Stimulated activated memory B cell treated with anti-CD40 and anti-IgM and Interleukin-4, amounts not matched to agents 10 μg/mL and 1 μg/mL and 100 μg/mL, for 72 hours (primary cell): ENCODE data around the gene IGSF1.

Experiments used
- ATAC-seq: fragments of 150-1000 bp; cut with Tn5 transposase; 2 replicates; pipeline ENCODE4 v1.10.0; 2021
- H3K27ac Mint-ChIP-seq: one replicate; pipeline ENCODE4 v1.8.0; 2022; ENCODE audit warnings: mild to moderate bottlenecking, mixed read lengths
- H3K27me3 Mint-ChIP-seq: one replicate; pipeline ENCODE4 v1.8.0; 2022; ENCODE audit warnings: mixed read lengths
- H3K36me3 Mint-ChIP-seq: one replicate; pipeline ENCODE4 v1.8.0; 2022; ENCODE audit warnings: mixed read lengths
- H3K4me1 Mint-ChIP-seq: one replicate; pipeline ENCODE4 v1.8.0; 2022; ENCODE audit warnings: mixed read lengths
- H3K4me3 Mint-ChIP-seq: one replicate; pipeline ENCODE4 v1.8.0; 2022; ENCODE audit warnings: mild to moderate bottlenecking, moderate library complexity, mixed read lengths
- H3K9me3 Mint-ChIP-seq: one replicate; pipeline ENCODE4 v1.8.0; 2022; ENCODE audit warnings: mixed read lengths

Gene IGSF1, protein sequence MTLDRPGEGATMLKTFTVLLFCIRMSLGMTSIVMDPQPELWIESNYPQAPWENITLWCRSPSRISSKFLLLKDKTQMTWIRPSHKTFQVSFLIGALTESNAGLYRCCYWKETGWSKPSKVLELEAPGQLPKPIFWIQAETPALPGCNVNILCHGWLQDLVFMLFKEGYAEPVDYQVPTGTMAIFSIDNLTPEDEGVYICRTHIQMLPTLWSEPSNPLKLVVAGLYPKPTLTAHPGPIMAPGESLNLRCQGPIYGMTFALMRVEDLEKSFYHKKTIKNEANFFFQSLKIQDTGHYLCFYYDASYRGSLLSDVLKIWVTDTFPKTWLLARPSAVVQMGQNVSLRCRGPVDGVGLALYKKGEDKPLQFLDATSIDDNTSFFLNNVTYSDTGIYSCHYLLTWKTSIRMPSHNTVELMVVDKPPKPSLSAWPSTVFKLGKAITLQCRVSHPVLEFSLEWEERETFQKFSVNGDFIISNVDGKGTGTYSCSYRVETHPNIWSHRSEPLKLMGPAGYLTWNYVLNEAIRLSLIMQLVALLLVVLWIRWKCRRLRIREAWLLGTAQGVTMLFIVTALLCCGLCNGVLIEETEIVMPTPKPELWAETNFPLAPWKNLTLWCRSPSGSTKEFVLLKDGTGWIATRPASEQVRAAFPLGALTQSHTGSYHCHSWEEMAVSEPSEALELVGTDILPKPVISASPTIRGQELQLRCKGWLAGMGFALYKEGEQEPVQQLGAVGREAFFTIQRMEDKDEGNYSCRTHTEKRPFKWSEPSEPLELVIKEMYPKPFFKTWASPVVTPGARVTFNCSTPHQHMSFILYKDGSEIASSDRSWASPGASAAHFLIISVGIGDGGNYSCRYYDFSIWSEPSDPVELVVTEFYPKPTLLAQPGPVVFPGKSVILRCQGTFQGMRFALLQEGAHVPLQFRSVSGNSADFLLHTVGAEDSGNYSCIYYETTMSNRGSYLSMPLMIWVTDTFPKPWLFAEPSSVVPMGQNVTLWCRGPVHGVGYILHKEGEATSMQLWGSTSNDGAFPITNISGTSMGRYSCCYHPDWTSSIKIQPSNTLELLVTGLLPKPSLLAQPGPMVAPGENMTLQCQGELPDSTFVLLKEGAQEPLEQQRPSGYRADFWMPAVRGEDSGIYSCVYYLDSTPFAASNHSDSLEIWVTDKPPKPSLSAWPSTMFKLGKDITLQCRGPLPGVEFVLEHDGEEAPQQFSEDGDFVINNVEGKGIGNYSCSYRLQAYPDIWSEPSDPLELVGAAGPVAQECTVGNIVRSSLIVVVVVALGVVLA (N-terminal part only)

GRCh38 chrX:131288738-131289511 is at the start of gene IGSF1:
IGSF1 (minus strand) TSS chrX:131289306; CDS start chrX:131286674, 2,632 bp downstream.
- Mint-ChIP-seq H3K27me3 (no peaks in the 10 kb centered on the region), H3K4me1 (peaks cover 6% of the 10 kb centered on the region), H3K36me3 (no peaks in the 10 kb centered on the region), H3K9me3 (no peaks in the 10 kb centered on the region), H3K4me3 (no peak within 1 kb of the TSS), H3K27ac (no peak within 1 kb of the TSS)
- no peak for ATAC-seq

- Mint-ChIP-seq H3K4me1 (no peaks in the 10 kb centered on the region), H3K4me3 (no peak overlapping the region), H3K9me3 (peaks cover 3% of the 10 kb centered on the region), H3K36me3 (no peaks in the 10 kb centered on the region), H3K27me3 (no peaks in the 10 kb centered on the region), H3K27ac (no peak overlapping the region)
- no peak for ATAC-seq
Measured at GRCh38 chrX:131332331-131332730, 43.2 kb upstream of the IGSF1 start.

GRCh38 chrX:131331152-131331551 is 42.0 kb upstream of the IGSF1 start:
- H3K36me3 Mint-ChIP-seq = no peaks in the 10 kb centered on the region
- no peaks in the 10 kb centered on the region for H3K27me3 Mint-ChIP-seq
- H3K4me3 Mint-ChIP-seq = no peak overlapping the region
- H3K9me3 Mint-ChIP-seq = peaks cover 8% of the 10 kb centered on the region
- H3K27ac Mint-ChIP-seq = no peak overlapping the region
- no peaks in the 10 kb centered on the region for H3K4me1 Mint-ChIP-seq
- no peak for ATAC-seq

- H3K9me3 Mint-ChIP-seq = peaks cover 8% of the 10 kb centered on the region
- no peaks in the 10 kb centered on the region for H3K27me3 Mint-ChIP-seq
- no peak for ATAC-seq
- no peak overlapping the region for H3K4me3 Mint-ChIP-seq
- no peak overlapping the region for H3K27ac Mint-ChIP-seq
- H3K4me1 Mint-ChIP-seq = no peaks in the 10 kb centered on the region
- H3K36me3 Mint-ChIP-seq = no peaks in the 10 kb centered on the region
Measured at GRCh38 chrX:131330735-131331134, 41.6 kb upstream of the IGSF1 start.

GRCh38 chrX:131322651-131323050 is 33.5 kb upstream of the IGSF1 start:
- H3K27ac Mint-ChIP-seq = no peak overlapping the region

GRCh38 chrX:131317326-131317725 is 28.2 kb upstream of the IGSF1 start:
- Mint-ChIP-seq H3K27ac (no peak overlapping the region), H3K4me1 (no peaks in the 10 kb centered on the region), H3K4me3 (no peak overlapping the region), H3K36me3 (no peaks in the 10 kb centered on the region), H3K9me3 (no peaks in the 10 kb centered on the region), H3K27me3 (no peaks in the 10 kb centered on the region)
- no peak for ATAC-seq

More at GRCh38 chrX:131322651-131323050, 33.5 kb upstream of the IGSF1 start:
- H3K36me3 Mint-ChIP-seq = no peaks in the 10 kb centered on the region
- no peak overlapping the region for H3K4me3 Mint-ChIP-seq
- peaks cover 4% of the 10 kb centered on the region for H3K9me3 Mint-ChIP-seq
- no peak for ATAC-seq
- H3K4me1 Mint-ChIP-seq = no peaks in the 10 kb centered on the region
- H3K27me3 Mint-ChIP-seq = no peaks in the 10 kb centered on the region

DNA sequence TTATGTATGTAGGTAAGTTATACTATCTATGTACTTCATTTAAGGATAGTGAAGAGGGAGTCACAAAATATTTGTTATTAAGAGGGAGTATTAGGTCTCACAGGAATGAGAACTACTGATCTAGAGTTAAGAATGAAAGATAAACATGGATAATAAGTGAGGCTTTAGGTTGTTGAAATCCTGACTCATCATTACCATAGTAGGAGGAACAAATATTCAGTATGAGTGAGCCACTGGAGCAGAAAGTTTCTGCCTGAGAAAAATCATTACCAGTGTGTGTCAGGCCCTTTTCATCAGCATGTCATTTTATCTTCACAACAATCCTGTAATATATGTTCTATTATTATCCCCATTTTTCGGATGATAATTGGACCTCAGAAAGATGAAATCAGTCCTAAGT is 27.2 kb upstream of the IGSF1 start:
- no peak overlapping the region for H3K27ac Mint-ChIP-seq
- H3K4me3 Mint-ChIP-seq = no peak overlapping the region
- H3K4me1 Mint-ChIP-seq = no peaks in the 10 kb centered on the region
- no peaks in the 10 kb centered on the region for H3K9me3 Mint-ChIP-seq
- no peak for ATAC-seq
- H3K36me3 Mint-ChIP-seq = no peaks in the 10 kb centered on the region
- no peaks in the 10 kb centered on the region for H3K27me3 Mint-ChIP-seq

DNA sequence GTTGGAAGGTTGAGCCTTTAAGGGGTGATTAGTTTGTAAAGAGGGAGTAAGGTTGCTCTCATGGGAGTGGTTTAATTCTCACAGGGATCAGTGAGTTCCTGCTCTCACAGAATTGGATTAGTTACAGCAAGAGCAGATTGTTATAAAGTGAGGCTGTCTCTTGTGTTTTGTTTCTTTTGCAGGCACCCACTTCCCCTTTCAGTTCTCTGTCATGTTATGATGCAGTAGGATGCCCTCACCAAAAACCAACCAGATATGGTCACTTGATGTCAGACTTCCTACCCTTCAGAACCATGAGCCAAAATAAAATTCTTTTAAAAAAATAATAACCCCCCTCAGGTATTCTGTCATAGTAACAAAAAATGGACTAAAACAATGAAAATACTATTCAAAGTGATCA is 19.9 kb upstream of the IGSF1 start:
- Mint-ChIP-seq H3K4me1 (no peaks in the 10 kb centered on the region), H3K27me3 (no peaks in the 10 kb centered on the region), H3K4me3 (no peak overlapping the region), H3K9me3 (no peaks in the 10 kb centered on the region), H3K27ac (no peak overlapping the region), H3K36me3 (no peaks in the 10 kb centered on the region)
- ATAC-seq = no peak

DNA sequence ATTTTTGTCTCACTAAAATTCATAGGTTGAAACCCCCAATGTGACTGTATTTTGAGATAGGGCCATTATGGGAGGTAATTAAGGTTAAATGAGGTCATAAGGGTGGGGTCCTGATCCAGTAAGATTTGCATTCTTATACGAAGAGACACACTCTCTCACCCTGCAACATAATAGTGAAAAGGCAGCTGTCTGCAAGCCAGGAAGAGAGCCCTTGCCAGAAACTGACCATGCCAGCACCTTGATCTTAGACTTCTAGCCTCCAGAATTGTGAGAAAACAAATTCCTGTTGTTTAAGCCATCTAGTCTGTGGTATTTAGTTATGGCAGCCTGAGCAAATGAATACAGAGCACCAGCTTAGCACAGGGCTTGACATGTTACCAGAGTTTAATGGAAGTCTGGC is 17.5 kb upstream of the IGSF1 start:
- Mint-ChIP-seq H3K27ac (no peak overlapping the region), H3K27me3 (no peaks in the 10 kb centered on the region), H3K4me3 (no peak overlapping the region), H3K36me3 (no peaks in the 10 kb centered on the region), H3K9me3 (no peaks in the 10 kb centered on the region), H3K4me1 (no peaks in the 10 kb centered on the region)
- no peak for ATAC-seq

DNA sequence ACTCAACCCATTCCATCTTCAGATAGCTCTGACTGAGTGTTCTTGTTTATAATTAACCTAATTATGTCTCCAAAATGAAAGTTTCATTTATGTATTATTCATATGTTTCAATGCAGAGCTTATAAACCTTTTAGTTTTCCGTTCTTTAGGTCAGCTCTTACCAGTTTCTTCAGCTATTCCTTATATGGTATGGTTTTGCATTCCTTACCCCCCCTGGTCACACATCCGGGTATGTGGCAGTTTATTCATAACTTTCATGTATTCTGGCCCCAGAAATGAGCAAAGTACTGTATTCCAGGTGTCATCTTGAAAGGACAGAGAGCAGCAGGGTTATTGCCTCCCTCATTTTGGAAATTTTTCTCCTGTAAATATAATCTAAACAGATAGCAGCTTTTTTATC is 16.8 kb upstream of the IGSF1 start:
- Mint-ChIP-seq H3K27ac (no peak overlapping the region), H3K36me3 (no peaks in the 10 kb centered on the region), H3K4me1 (no peaks in the 10 kb centered on the region), H3K27me3 (no peaks in the 10 kb centered on the region), H3K4me3 (no peak overlapping the region), H3K9me3 (no peaks in the 10 kb centered on the region)
- no peak for ATAC-seq

- Mint-ChIP-seq H3K4me1 (no peaks in the 10 kb centered on the region), H3K9me3 (no peaks in the 10 kb centered on the region), H3K27me3 (no peaks in the 10 kb centered on the region), H3K27ac (no peak overlapping the region), H3K36me3 (no peaks in the 10 kb centered on the region), H3K4me3 (no peak overlapping the region)
- ATAC-seq = no peak
Measured at GRCh38 chrX:131302701-131303100, 13.6 kb upstream of the IGSF1 start.

- ATAC-seq = no peak
- Mint-ChIP-seq H3K36me3 (no peaks in the 10 kb centered on the region), H3K4me1 (no peaks in the 10 kb centered on the region), H3K4me3 (no peak overlapping the region), H3K27me3 (no peaks in the 10 kb centered on the region), H3K9me3 (no peaks in the 10 kb centered on the region), H3K27ac (no peak overlapping the region)
Measured at GRCh38 chrX:131301155-131301554, 12.0 kb upstream of the IGSF1 start.

DNA sequence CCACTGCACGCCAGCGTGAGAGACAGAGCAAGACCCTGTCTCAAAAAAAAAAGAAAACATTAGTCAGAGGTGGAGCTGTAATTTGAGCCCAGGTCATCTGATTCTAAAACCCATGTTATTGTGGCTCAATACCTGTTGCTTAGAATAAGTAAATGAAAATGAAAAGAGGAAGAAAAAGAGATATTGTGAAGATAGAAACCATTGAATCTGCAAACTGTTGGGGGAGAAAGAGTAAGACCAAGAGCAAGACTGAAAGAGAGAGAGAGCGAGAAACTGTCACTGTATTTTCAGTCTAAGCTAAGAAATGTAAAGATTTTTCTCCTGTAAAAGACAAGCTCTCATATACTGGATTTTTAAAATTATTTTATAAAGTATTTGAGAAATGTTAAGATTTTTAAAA is 9.7 kb upstream of the IGSF1 start:
- H3K4me1 Mint-ChIP-seq = no peaks in the 10 kb centered on the region
- H3K9me3 Mint-ChIP-seq = no peaks in the 10 kb centered on the region
- no peaks in the 10 kb centered on the region for H3K27me3 Mint-ChIP-seq
- no peak overlapping the region for H3K4me3 Mint-ChIP-seq
- no peak overlapping the region for H3K27ac Mint-ChIP-seq
- ATAC-seq = no peak
- no peaks in the 10 kb centered on the region for H3K36me3 Mint-ChIP-seq

GRCh38 chrX:131298036-131298435 is 8.9 kb upstream of the IGSF1 start:
- no peaks in the 10 kb centered on the region for H3K9me3 Mint-ChIP-seq
- no peaks in the 10 kb centered on the region for H3K27me3 Mint-ChIP-seq
- ATAC-seq = no peak
- H3K27ac Mint-ChIP-seq = no peak overlapping the region
- H3K4me1 Mint-ChIP-seq = no peaks in the 10 kb centered on the region
- H3K4me3 Mint-ChIP-seq = no peak overlapping the region
- H3K36me3 Mint-ChIP-seq = no peaks in the 10 kb centered on the region
